ENCODE results near the gene PIAS2. TPM values are rescaled to one million over a fixed set of nuclear protein-coding genes. Genes with fewer than 3 reads are reported as not detected.

PIAS2 gene
- total RNA-seq, 4 donors from 2014 or later: 18.1 to 26.9 (median 25.4) TPM

GRCh38 chr18:46820863-46821262 is 96.4 kb downstream of the PIAS2 start:
- Histone ChIP-seq H3K4me1 (no peaks in the 10 kb centered on the region), H3K27ac (replicated peaks in 1 of 4) (no peak overlapping the region), H3K9me3 (no peaks in the 10 kb centered on the region), H3K4me3 (no peak overlapping the region), H3K36me3 (peaks cover 0 to 28% (median 2%) of the 10 kb centered on the region in 4 donors), H3K27me3 (no peaks in the 10 kb centered on the region)
- no peak for DNase-seq (ENCODE audit: extremely low spot score)
- TF ChIP-seq POLR2A (IDR thresholded peaks at IDR 0.05; ENCODE audit: low read depth) (no peak), EP300 (IDR thresholded peaks at IDR 0.05) (no peak), POLR2AphosphoS5 (IDR thresholded peaks at IDR 0.05) (no peak)
- TF ChIP-seq, protein P1, sequence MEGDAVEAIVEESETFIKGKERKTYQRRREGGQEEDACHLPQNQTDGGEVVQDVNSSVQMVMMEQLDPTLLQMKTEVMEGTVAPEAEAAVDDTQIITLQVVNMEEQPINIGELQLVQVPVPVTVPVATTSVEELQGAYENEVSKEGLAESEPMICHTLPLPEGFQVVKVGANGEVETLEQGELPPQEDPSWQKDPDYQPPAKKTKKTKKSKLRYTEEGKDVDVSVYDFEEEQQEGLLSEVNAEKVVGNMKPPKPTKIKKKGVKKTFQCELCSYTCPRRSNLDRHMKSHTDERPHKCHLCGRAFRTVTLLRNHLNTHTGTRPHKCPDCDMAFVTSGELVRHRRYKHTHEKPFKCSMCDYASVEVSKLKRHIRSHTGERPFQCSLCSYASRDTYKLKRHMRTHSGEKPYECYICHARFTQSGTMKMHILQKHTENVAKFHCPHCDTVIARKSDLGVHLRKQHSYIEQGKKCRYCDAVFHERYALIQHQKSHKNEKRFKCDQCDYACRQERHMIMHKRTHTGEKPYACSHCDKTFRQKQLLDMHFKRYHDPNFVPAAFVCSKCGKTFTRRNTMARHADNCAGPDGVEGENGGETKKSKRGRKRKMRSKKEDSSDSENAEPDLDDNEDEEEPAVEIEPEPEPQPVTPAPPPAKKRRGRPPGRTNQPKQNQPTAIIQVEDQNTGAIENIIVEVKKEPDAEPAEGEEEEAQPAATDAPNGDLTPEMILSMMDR (IDR thresholded peaks at IDR 0.05): no peak
- intact Hi-C loops (cut with DNase I): no loop called here
- WGBS: 90% methylated on average over 6 of the region's 6 CpGs

DNA sequence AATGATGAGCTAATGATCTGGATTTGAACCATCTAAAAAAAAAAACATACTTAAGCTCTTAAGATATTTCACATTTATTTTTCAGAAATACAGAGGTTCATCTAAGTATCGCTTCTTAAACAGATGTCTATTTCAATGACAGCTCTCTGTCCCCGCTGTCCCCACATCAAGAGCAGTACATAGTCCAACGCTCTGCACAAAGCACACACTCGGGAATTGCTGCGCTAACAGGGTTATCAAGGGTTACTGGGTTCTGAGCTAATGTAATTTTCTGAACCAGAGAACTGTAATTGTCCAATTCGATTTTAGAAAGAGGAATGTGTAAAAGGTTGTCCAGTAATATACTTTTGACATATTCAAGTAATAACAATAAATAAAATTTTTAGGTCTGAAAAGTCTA is 101.6 kb downstream of the PIAS2 start:
- H3K9me3 ChIP-seq: no peaks in the 10 kb centered on the region
- TF ChIP-seq POLR2AphosphoS5 (IDR thresholded peaks at IDR 0.05): no peak
- intact Hi-C loops (cut with DNase I): no loop called here
- no peak overlapping the region for H3K4me3 ChIP-seq
- H3K4me1 ChIP-seq: no peaks in the 10 kb centered on the region
- H3K27me3 ChIP-seq: no peaks in the 10 kb centered on the region
- 93% methylated on average over 6 of the region's 6 CpGs for WGBS
- H3K36me3 ChIP-seq: peaks cover 0 to 9% (median under 1%) of the 10 kb centered on the region in 4 donors
- no peak for DNase-seq (ENCODE audit: extremely low spot score)
- no peak overlapping the region for H3K27ac ChIP-seq (replicated peaks in 1 of 4)

DNA sequence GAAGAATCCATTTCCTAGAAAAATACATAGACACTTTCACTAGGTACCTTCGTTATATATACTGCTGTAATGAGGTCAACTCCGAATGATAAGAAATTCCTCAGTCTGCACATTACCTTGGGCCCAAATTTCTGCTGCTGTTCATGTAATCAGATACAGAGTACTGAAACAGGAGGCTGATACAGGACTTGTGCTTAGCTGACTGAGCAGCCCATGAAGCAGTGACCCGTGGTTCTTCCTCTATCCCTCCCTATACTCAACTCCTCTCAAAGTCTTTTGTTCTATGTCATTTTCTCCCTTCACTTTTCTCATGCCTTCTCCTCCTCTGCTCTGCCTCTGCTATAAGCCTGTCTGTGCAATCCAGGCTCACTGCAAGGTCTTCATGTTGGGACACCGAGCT is 102.9 kb downstream of the PIAS2 start:
- Histone ChIP-seq H3K36me3 (no peaks in the 10 kb centered on the region), H3K27me3 (no peaks in the 10 kb centered on the region), H3K9me3 (no peaks in the 10 kb centered on the region), H3K4me3 (no peak overlapping the region), H3K4me1 (no peaks in the 10 kb centered on the region), H3K27ac (replicated peaks in 1 of 4) (no peak overlapping the region)
- no peak for DNase-seq (ENCODE audit: extremely low spot score)
- intact Hi-C loops (cut with DNase I): no loop called here
- 95% methylated on average over 4 of the region's 4 CpGs for WGBS
- TF ChIP-seq, protein P1 (IDR thresholded peaks at IDR 0.05): no peak
- no peak for TF ChIP-seq EP300 (IDR thresholded peaks at IDR 0.05)
- no peak for TF ChIP-seq POLR2A (IDR thresholded peaks at IDR 0.05; ENCODE audit: low read depth)
- no peak for TF ChIP-seq POLR2AphosphoS5 (IDR thresholded peaks at IDR 0.05)

- H3K27me3 ChIP-seq: no peaks in the 10 kb centered on the region
- intact Hi-C loops (cut with DNase I): no loop called here
- DNase-seq (ENCODE audit: extremely low spot score): no peak
- TF ChIP-seq, protein P1 (IDR thresholded peaks at IDR 0.05): no peak
- no peak for TF ChIP-seq EP300 (IDR thresholded peaks at IDR 0.05)
- no peak for TF ChIP-seq POLR2AphosphoS5 (IDR thresholded peaks at IDR 0.05)
- no peak for TF ChIP-seq POLR2A (IDR thresholded peaks at IDR 0.05; ENCODE audit: low read depth)
- WGBS: 74% methylated on average over 2 of the region's 2 CpGs
- no peaks in the 10 kb centered on the region for H3K36me3 ChIP-seq
- H3K4me1 ChIP-seq: no peaks in the 10 kb centered on the region
- H3K4me3 ChIP-seq: no peak overlapping the region
- H3K9me3 ChIP-seq: no peaks in the 10 kb centered on the region
- H3K27ac ChIP-seq (replicated peaks in 1 of 4): no peak overlapping the region
Observed at GRCh38 chr18:46812311-46812710, 105.0 kb downstream of the PIAS2 start.

GRCh38 chr18:46810481-46811000 is 106.8 kb downstream of the PIAS2 start:
- no peaks in the 10 kb centered on the region for H3K27me3 ChIP-seq
- no peak overlapping the region for H3K4me3 ChIP-seq
- TF ChIP-seq EP300 (IDR thresholded peaks at IDR 0.05) (no peak), POLR2A (IDR thresholded peaks at IDR 0.05; ENCODE audit: low read depth) (no peak), POLR2AphosphoS5 (IDR thresholded peaks at IDR 0.05) (no peak)
- TF ChIP-seq, protein P1 (IDR thresholded peaks at IDR 0.05): no peak
- 89% methylated on average over 2 of the region's 2 CpGs for WGBS
- H3K9me3 ChIP-seq: no peaks in the 10 kb centered on the region
- intact Hi-C loops (cut with DNase I): no loop called here
- DNase-seq (ENCODE audit: extremely low spot score): no peak
- no peak overlapping the region for H3K27ac ChIP-seq (replicated peaks in 1 of 4)
- H3K4me1 ChIP-seq: no peaks in the 10 kb centered on the region
- no peaks in the 10 kb centered on the region for H3K36me3 ChIP-seq
